Urinary bladder (tissue), 4 donors: ENCODE results near the gene TM9SF2. TPM values are rescaled to one million over a fixed set of nuclear protein-coding genes. Genes with fewer than 3 reads are reported as not detected.
"Not testable (repeated sequence)": the region's sequence is repeated elsewhere in the genome, so short reads cannot be mapped to it uniquely, and the experiment has no call there.

Experiments
- DNase-seq: peaks from one replicate; pipeline ENCODE4 v3.0.0-alpha.2; 2015; ENCODE audit errors: extremely low spot score
- H3K27ac ChIP-seq: one replicate; pipeline ENCODE4 v1.5.1; 2013; ENCODE audit warnings: low read depth, mild to moderate bottlenecking, moderate library complexity
- H3K36me3 ChIP-seq: one replicate; pipeline ENCODE4 v1.6.1; 2013; ENCODE audit warnings: mild to moderate bottlenecking, moderate library complexity; ENCODE audit not compliant: insufficient read depth
- H3K4me1 ChIP-seq: one replicate; pipeline ENCODE4 v1.6.1; 2013; ENCODE audit warnings: mild to moderate bottlenecking, moderate library complexity; ENCODE audit not compliant: insufficient read depth
- H3K4me3 ChIP-seq: one replicate; pipeline ENCODE4 v1.5.1; 2013; ENCODE audit warnings: low read depth, low read length
- whole genome bisulfite sequencing: extraction: QIAGEN DNeasy Blood & Tissue Kit; methylation state at CpG from one replicate; pipeline ENCODE4 v1.1.7; 2013; 5-methylcytosine and 5-hydroxymethylcytosine counted together
- polyA plus RNA-seq: library from polyadenylated mRNA; stranded (reverse); fragments of 200-250 nt; gene quantifications from one replicate; pipeline ENCODE4 v1.2.3, GENCODE V29; 2013
- total RNA-seq: library from RNA; depleted of rRNA; stranded (reverse); fragments of >200 nt; gene quantifications from one replicate; pipeline ENCODE4 v1.2.3, GENCODE V29; 2014
- donor health status: healthy with polysubstance abuse.
- donor health status: healthy.

The TM9SF2 gene
- total and polyA plus RNA-seq, 2 donors: 86.3 to 225 TPM

- no peak overlapping the region for H3K4me3 ChIP-seq
- H3K27ac ChIP-seq: no peak overlapping the region
- no peak for DNase-seq
- H3K36me3 ChIP-seq: peaks cover 3% of the 10 kb centered on the region
- no peaks in the 10 kb centered on the region for H3K4me1 ChIP-seq
Measured at GRCh38 chr13:99563404-99563803, 62.1 kb downstream of the TM9SF2 start.

- WGBS: 87% methylated on average over 2 of the region's 2 CpGs
- H3K4me3 ChIP-seq: no peak overlapping the region
- H3K4me1 ChIP-seq: no peaks in the 10 kb centered on the region
- H3K36me3 ChIP-seq: peaks cover 3% of the 10 kb centered on the region
- no peak overlapping the region for H3K27ac ChIP-seq
- no peak for DNase-seq
Measured at GRCh38 chr13:99564386-99564785, 63.1 kb downstream of the TM9SF2 start.

- no peak overlapping the region for H3K27ac ChIP-seq
- peaks cover 2% of the 10 kb centered on the region for H3K36me3 ChIP-seq
- H3K4me1 ChIP-seq: no peaks in the 10 kb centered on the region
- H3K4me3 ChIP-seq: no peak overlapping the region
- DNase-seq: no peak
- WGBS: 89% methylated on average over 30 of the region's 30 CpGs
Measured at GRCh38 chr13:99565478-99566124, 64.3 kb downstream of the TM9SF2 start.

- peaks cover 2% of the 10 kb centered on the region for H3K36me3 ChIP-seq
- H3K4me3 ChIP-seq: no peak overlapping the region
- 86% methylated on average over 37 of the region's 37 CpGs for WGBS
- no peak for DNase-seq
- no peak overlapping the region for H3K27ac ChIP-seq
- no peaks in the 10 kb centered on the region for H3K4me1 ChIP-seq
Measured at GRCh38 chr13:99566125-99567083, 65.1 kb downstream of the TM9SF2 start.

GRCh38 chr13:99568901-99569300 lies 67.6 kb downstream of the TM9SF2 start:
- H3K4me3 ChIP-seq, DNase-seq, H3K27ac ChIP-seq, H3K4me1 ChIP-seq, H3K36me3 ChIP-seq: not testable (repeated sequence)
- whole genome bisulfite sequencing: 89% methylated on average over 5 of the region's 6 CpGs

DNA sequence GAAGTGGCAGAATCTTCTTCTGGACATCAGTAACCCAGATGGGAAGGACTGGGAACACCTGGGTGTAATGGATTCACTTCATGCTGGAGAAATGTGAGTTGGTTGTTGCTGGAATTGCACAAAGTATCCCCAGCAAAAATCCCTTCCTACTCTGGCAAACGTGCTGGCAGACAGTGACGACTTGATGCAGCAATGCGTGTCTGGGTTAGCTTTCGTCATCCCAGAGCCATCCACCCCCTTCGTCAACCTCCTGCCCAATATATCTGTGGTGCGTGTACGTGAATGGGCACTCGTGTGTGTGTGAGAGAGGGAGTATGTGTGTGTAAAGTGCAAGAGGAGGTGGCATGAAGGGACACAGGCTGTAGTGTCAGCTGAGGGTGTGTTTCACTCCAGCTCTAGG lies 70.9 kb downstream of the TM9SF2 start:
- H3K4me3 ChIP-seq: no peak overlapping the region
- no peaks in the 10 kb centered on the region for H3K4me1 ChIP-seq
- no peaks in the 10 kb centered on the region for H3K36me3 ChIP-seq
- 79% methylated on average over 8 of the region's 8 CpGs for WGBS
- DNase-seq: no peak
- H3K27ac ChIP-seq: no peak overlapping the region

- DNase-seq: no peak
- no peak overlapping the region for H3K4me3 ChIP-seq
- 64% methylated on average over 13 of the region's 13 CpGs for WGBS
- no peak overlapping the region for H3K27ac ChIP-seq
- H3K36me3 ChIP-seq: no peaks in the 10 kb centered on the region
- no peaks in the 10 kb centered on the region for H3K4me1 ChIP-seq
Measured at GRCh38 chr13:99572921-99573320, 71.6 kb downstream of the TM9SF2 start.

GRCh38 chr13:99575376-99576120 lies 74.3 kb downstream of the TM9SF2 start:
- Histone ChIP-seq H3K4me3 (no peak overlapping the region), H3K4me1 (no peaks in the 10 kb centered on the region), H3K36me3 (no peaks in the 10 kb centered on the region), H3K27ac (no peak overlapping the region)
- WGBS: 57% methylated on average over 18 of the region's 18 CpGs
- no peak for DNase-seq

DNA sequence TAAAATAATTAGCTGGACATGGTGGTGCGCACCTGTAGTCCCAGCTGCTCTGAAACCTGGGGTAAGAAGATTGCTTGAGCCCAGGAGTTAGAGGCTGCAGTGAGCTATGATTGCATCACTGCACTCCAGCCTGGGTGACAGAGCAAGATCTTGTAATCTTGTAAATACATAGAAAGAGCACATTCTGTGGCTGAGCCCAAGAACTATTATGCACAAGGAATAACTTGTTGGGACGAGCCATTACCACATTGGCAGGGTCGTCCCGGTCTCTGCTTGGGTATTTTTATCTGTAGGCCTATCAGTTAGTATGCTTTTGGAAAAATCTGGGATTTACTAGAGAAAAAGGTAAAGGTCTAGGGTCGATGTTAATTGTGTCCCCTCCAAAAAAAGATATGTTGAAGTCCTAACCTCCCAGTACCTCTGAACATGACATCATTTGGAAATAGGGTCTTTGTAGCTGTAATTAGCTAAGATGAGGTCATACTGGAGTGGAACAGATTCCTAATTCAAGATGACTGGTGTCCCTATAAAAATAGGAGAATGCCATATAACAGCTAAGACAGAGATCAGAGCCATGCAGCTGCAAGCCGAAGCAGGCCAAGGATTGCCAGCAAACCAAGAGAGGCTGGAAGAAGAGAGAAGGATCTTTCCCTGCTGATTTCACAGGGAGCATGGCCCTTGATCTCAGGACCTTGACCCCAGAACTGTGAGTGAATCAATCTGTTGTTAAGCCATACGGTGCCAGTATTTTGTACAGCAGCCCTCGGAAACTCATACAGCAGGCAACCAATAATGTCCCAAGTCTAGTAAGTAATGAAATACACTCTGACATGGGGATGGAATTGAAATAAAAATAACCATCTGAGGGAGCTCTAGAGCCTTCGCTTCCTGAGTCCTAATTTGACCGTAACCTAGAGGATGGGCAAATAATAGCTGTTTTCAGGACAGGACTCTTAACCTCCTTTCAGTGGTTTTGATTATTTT lies 77.0 kb downstream of the TM9SF2 start:
- H3K27ac ChIP-seq: no peak overlapping the region
- DNase-seq: no peak
- no peaks in the 10 kb centered on the region for H3K4me1 ChIP-seq
- 75% methylated on average over 10 of the region's 10 CpGs for WGBS
- no peaks in the 10 kb centered on the region for H3K36me3 ChIP-seq
- no peak overlapping the region for H3K4me3 ChIP-seq

DNA sequence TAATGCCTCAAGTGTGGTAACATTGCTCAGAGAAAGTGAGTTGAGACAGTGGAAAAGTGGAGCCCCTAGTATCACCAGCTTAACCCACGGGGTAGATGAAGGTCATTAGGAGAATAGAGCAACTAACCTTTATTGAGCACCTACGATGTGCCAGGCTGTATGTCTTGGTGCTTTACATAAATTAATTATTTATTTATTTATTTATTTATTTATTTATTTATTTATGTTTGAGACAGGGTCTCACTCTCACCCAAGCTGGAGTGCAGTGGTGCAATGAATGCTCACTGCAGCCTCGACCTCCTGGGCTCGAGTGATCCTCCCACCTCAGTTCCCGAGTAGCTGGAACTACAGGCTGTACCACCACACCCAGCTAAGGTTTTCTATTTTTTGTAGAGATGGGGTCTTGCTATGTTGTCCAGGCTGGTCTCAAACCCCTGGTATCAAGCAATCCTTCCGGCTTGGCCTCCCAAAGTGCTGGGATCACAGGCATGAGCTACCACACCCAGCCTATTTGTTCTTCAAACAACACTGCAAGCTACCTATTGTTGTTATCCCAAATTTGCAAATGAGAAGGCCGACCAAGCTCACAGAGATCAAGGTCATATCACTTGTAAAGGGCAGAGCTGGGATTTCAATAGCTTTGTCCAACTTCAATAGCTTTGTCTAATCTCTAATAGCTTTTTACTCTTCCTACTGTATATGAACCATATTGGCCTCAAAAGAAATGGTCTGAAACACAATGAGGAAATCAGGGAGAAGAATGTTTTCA lies 79.4 kb downstream of the TM9SF2 start:
- no peak overlapping the region for H3K4me3 ChIP-seq
- H3K4me1 ChIP-seq: no peaks in the 10 kb centered on the region
- no peak for DNase-seq
- no peak overlapping the region for H3K27ac ChIP-seq
- 91% methylated on average over 7 of the region's 7 CpGs for WGBS
- no peaks in the 10 kb centered on the region for H3K36me3 ChIP-seq

DNA sequence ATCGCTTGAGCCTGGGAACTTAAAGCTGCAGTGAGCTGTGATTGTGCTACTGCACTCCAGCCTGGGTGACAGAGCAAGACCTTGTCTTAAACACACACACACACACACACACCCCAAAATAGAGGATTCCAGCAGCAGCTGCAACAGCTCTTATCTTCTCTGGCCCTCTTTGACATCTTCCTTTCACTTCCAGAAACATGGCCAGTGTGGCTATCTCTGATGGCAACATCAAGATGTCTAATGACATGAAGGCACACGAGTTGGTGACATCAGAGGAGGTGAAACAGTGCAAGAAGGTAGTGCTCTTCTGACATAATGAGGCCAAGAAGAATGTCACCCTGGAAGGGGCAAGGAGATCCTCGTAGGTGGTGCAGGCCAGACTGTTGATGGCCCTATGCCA lies 81.2 kb downstream of the TM9SF2 start:
- no peak overlapping the region for H3K4me3 ChIP-seq
- no peaks in the 10 kb centered on the region for H3K36me3 ChIP-seq
- DNase-seq: no peak
- WGBS: 76% methylated on average over 3 of the region's 3 CpGs
- no peaks in the 10 kb centered on the region for H3K4me1 ChIP-seq
- H3K27ac ChIP-seq: no peak overlapping the region

DNA sequence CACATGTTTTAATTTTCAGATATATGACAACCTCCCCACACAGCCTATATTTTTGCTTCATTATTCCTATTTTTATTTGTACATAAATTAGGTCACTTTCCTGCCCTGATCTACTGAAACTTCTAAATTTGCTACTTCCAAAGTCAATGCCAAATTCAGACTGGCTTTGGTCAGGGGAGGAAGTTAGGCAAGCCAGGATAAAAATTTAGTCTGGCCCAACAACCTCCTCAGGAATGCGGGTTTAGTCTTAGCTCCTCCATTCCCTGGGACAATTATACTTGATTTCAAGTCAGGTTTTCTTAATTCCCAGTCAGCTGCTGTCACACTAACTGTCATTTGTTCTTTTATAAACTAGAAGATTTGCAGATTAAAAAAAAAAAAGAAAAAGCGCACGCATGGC lies 84.3 kb downstream of the TM9SF2 start:
- H3K27ac ChIP-seq: no peak overlapping the region
- H3K36me3 ChIP-seq: no peaks in the 10 kb centered on the region
- no peak overlapping the region for H3K4me3 ChIP-seq
- no peak for DNase-seq
- WGBS: 76% methylated on average over 3 of the region's 3 CpGs
- no peaks in the 10 kb centered on the region for H3K4me1 ChIP-seq
